Measurements from ENCODE around the gene INS.
"Not testable (repeated sequence)": the region's sequence is repeated elsewhere in the genome, so short reads cannot be mapped to it uniquely, and the experiment has no call there.

The INS gene

GRCh38 chr11:2180789-2181370, 19.9 kb upstream of the INS start:
- Histone ChIP-seq H3K36me3 (ENCODE audit: control insufficient read depth in 5 of 5, insufficient read depth in 5 of 5, low read length in 5 of 5) (no peaks in the 10 kb centered on the region), H3K9ac (ENCODE audit: low read length in 5 of 5) (no peak overlapping the region), H3K9me3 (ENCODE audit: control insufficient read depth in 5 of 5, low read length in 5 of 5) (no peaks in the 10 kb centered on the region), H3K4me3 (ENCODE audit: low read depth in 1 of 5, low read length in 5 of 5) (no peak overlapping the region), H3K27me3 (ENCODE audit: control insufficient read depth in 5 of 5, insufficient read depth in 4 of 5, low read length in 5 of 5) (peaks cover 18 to 58% (median 42%) of the 10 kb centered on the region in 5 donors), H3K27ac (ENCODE audit: low read depth, low read length) (no peak overlapping the region), H3K4me1 (ENCODE audit: control insufficient read depth in 5 of 5, insufficient read depth in 5 of 5, low read length in 5 of 5) (peaks cover 0 to 2% (median 0%) of the 10 kb centered on the region in 5 donors)

- Histone ChIP-seq H3K4me1 (ENCODE audit: control insufficient read depth in 5 of 5, insufficient read depth in 5 of 5, low read length in 5 of 5) (peaks cover 0 to 2% (median 0%) of the 10 kb centered on the region in 5 donors), H3K27ac (ENCODE audit: low read depth, low read length) (no peak overlapping the region), H3K9ac (ENCODE audit: low read length in 5 of 5) (no peak overlapping the region), H3K4me3 (ENCODE audit: low read depth in 1 of 5, low read length in 5 of 5) (no peak overlapping the region), H3K9me3 (ENCODE audit: control insufficient read depth in 5 of 5, low read length in 5 of 5) (no peaks in the 10 kb centered on the region), H3K27me3 (ENCODE audit: control insufficient read depth in 5 of 5, insufficient read depth in 4 of 5, low read length in 5 of 5) (peaks cover 18 to 54% (median 38%) of the 10 kb centered on the region in 5 donors), H3K36me3 (ENCODE audit: control insufficient read depth in 5 of 5, insufficient read depth in 5 of 5, low read length in 5 of 5) (no peaks in the 10 kb centered on the region)
Observed at GRCh38 chr11:2180347-2180746, 19.3 kb upstream of the INS start.

- Histone ChIP-seq H3K9me3 (ENCODE audit: control insufficient read depth in 5 of 5, low read length in 5 of 5) (no peaks in the 10 kb centered on the region), H3K4me3 (ENCODE audit: low read depth in 1 of 5, low read length in 5 of 5) (no peak overlapping the region), H3K4me1 (ENCODE audit: control insufficient read depth in 5 of 5, insufficient read depth in 5 of 5, low read length in 5 of 5) (no peaks in the 10 kb centered on the region), H3K9ac (ENCODE audit: low read length in 5 of 5) (no peak overlapping the region), H3K27me3 (ENCODE audit: control insufficient read depth in 5 of 5, insufficient read depth in 4 of 5, low read length in 5 of 5) (peaks cover 18 to 46% (median 34%) of the 10 kb centered on the region in 5 donors), H3K36me3 (ENCODE audit: control insufficient read depth in 5 of 5, insufficient read depth in 5 of 5, low read length in 5 of 5) (no peaks in the 10 kb centered on the region), H3K27ac (ENCODE audit: low read depth, low read length) (no peak overlapping the region)
Observed at GRCh38 chr11:2179516-2179915, 18.5 kb upstream of the INS start.

DNA sequence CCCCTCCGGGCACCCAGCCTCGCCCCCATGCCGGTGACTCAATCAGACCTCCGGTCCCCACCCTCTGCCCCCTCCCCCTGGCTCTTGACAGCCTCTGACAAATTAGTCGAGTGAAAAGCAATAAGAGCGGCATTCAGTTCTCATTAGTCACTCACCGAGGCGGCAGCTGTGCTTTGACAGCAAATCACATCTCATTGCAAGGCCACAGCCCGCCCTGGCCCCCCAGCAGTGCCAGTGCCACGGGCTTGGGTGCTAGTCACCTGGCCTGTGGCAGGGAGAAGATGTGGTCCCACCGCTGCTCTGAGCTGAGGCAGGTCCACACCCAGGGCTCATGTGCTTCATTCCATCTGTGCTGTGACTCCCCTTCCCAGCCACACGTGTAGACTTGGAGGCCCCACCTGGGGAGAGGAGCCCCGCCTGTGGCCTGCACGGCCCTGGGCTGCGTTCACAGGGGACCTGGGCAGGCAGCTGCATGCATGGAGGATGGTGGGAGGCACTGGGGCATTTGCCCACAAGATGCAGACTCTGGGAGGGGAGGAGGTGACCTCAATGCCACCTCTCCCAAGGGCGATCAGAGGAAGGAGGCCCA, 18.0 kb upstream of the INS start:
- Histone ChIP-seq H3K9ac (ENCODE audit: low read length in 5 of 5) (no peak overlapping the region), H3K27me3 (ENCODE audit: control insufficient read depth in 5 of 5, insufficient read depth in 4 of 5, low read length in 5 of 5) (peaks cover 18 to 46% (median 38%) of the 10 kb centered on the region in 5 donors), H3K9me3 (ENCODE audit: control insufficient read depth in 5 of 5, low read length in 5 of 5) (no peaks in the 10 kb centered on the region), H3K27ac (ENCODE audit: low read depth, low read length) (no peak overlapping the region), H3K4me3 (ENCODE audit: low read depth in 1 of 5, low read length in 5 of 5) (no peak overlapping the region), H3K4me1 (ENCODE audit: control insufficient read depth in 5 of 5, insufficient read depth in 5 of 5, low read length in 5 of 5) (no peaks in the 10 kb centered on the region), H3K36me3 (ENCODE audit: control insufficient read depth in 5 of 5, insufficient read depth in 5 of 5, low read length in 5 of 5) (no peaks in the 10 kb centered on the region)

DNA sequence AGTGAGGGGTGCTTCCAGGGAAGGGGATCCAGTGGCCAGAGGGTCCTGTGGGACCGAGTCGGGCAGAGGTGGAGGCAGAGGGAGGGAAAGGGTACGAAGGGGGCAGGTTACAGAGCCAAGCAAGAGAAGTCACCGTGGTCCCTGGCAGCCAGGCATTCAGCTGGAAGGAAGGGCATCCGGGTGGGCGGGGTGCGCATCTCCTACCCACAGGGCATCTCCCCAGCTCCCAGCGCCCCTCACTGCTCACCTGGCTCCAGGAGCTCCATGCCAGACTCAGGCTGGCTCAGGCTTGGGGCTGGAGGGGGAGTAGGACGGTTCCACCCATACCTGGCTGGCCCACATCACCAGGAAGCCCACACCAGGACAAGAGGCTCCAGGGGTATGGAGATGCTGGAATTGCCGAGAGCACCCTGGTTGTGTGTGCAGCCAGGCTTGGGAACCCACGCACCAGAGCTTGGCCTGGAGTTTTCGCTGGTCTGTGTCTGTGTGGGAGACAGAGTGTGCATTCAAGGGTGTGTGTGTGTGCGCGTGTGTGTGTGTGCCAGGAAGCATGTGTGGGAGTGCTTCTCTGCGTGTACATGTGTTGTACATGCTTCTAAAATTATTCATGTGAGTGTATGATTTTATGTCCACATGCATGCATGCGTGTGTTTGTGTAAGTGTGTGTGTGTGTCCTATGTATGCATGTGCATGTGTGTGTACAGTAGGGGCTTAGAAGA, 17.2 kb upstream of the INS start:
- peaks cover 16 to 52% (median 37%) of the 10 kb centered on the region in 5 donors for H3K27me3 ChIP-seq (ENCODE audit: control insufficient read depth in 5 of 5, insufficient read depth in 4 of 5, low read length in 5 of 5)
- not testable (repeated sequence) for H3K36me3 ChIP-seq (ENCODE audit: control insufficient read depth in 5 of 5, insufficient read depth in 5 of 5, low read length in 5 of 5); H3K4me1 ChIP-seq (ENCODE audit: control insufficient read depth in 5 of 5, insufficient read depth in 5 of 5, low read length in 5 of 5)

DNA sequence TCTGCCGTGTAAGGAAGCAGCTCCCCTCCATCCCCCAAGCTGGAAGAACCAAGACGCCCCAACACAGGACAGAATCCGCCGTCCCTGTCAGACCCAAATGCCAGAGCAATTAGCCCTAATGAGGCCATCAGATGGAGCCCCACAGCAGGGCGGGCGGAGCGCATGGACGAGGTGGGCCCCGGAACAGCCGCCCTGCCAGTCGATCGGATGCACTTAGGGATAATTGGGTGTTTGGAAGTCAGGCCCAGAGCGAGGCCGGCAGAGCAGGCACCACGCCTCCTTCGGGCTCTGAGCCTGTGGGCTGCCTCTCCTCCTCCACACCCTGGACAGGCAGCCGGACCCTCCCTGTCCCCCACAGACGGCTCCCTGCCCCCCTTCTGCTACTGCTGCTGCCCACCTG, 16.1 kb upstream of the INS start:
- Histone ChIP-seq H3K4me1 (ENCODE audit: control insufficient read depth in 5 of 5, insufficient read depth in 5 of 5, low read length in 5 of 5) (no peaks in the 10 kb centered on the region), H3K9me3 (ENCODE audit: control insufficient read depth in 5 of 5, low read length in 5 of 5) (peaks cover 0 to 2% (median 0%) of the 10 kb centered on the region in 5 donors), H3K36me3 (ENCODE audit: control insufficient read depth in 5 of 5, insufficient read depth in 5 of 5, low read length in 5 of 5) (no peaks in the 10 kb centered on the region)

More for the DNA sequence above, 17.2 kb upstream of the INS start:
- not testable (repeated sequence) for H3K9me3 ChIP-seq (ENCODE audit: control insufficient read depth in 5 of 5, low read length in 5 of 5); H3K9ac ChIP-seq (ENCODE audit: low read length in 5 of 5); H3K27ac ChIP-seq (ENCODE audit: low read depth, low read length); H3K4me3 ChIP-seq (ENCODE audit: low read depth in 1 of 5, low read length in 5 of 5)

DNA sequence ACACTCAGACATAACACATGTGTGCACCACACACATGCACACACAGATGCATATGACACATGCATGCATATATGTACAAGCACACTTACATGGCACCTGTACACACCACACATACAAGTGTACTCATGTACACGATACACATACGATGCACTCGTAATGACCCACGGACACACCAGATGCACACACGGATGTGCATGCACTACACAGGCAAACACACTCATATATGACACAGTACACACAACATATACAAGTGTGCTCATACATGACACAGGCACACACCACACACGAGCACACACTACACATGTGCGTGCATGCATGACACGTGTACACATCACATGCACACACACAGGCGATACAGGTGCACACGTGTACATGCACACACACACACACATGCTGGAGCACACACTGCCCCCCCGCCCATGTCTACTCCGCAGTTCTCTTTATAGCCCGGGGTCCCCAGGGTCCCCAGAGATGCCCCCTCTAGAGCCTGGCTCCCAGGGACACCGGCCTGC, 15.4 kb upstream of the INS start:
- Histone ChIP-seq H3K27ac (ENCODE audit: low read depth, low read length) (no peak overlapping the region), H3K4me3 (ENCODE audit: low read depth in 1 of 5, low read length in 5 of 5) (no peak overlapping the region), H3K27me3 (ENCODE audit: control insufficient read depth in 5 of 5, insufficient read depth in 4 of 5, low read length in 5 of 5) (peaks cover 16 to 43% (median 32%) of the 10 kb centered on the region in 5 donors), H3K4me1 (ENCODE audit: control insufficient read depth in 5 of 5, insufficient read depth in 5 of 5, low read length in 5 of 5) (no peaks in the 10 kb centered on the region), H3K9me3 (ENCODE audit: control insufficient read depth in 5 of 5, low read length in 5 of 5) (peaks cover 0 to 2% (median 0%) of the 10 kb centered on the region in 5 donors), H3K36me3 (ENCODE audit: control insufficient read depth in 5 of 5, insufficient read depth in 5 of 5, low read length in 5 of 5) (no peaks in the 10 kb centered on the region), H3K9ac (ENCODE audit: low read length in 5 of 5) (no peak overlapping the region)

More for the DNA sequence above, 16.1 kb upstream of the INS start:
- no peak overlapping the region for H3K27ac ChIP-seq (ENCODE audit: low read depth, low read length)
- peaks cover 16 to 47% (median 37%) of the 10 kb centered on the region in 5 donors for H3K27me3 ChIP-seq (ENCODE audit: control insufficient read depth in 5 of 5, insufficient read depth in 4 of 5, low read length in 5 of 5)
- no peak overlapping the region for H3K9ac ChIP-seq (ENCODE audit: low read length in 5 of 5)
- no peak overlapping the region for H3K4me3 ChIP-seq (ENCODE audit: low read depth in 1 of 5, low read length in 5 of 5)

DNA sequence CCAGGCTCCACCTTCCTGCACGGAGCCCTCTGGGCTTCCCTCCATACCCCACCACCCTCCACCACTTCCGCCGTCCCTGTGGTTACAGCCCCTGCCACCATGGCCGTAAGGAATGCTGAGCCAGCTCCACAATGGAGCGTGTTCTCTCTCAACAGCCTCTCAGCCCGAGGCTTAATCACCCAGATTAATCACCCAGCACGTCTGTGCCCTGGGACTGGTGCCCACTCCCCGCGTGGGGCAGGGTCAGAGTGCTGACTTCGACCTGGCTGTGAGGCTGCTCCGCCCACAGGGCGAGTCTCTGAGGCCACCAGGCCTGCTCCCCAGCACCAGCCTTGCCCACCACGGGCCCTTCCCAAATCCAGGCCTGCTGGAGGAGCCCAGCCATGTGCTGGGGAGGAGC, 14.7 kb upstream of the INS start:
- Histone ChIP-seq H3K4me1 (ENCODE audit: control insufficient read depth in 5 of 5, insufficient read depth in 5 of 5, low read length in 5 of 5) (no peaks in the 10 kb centered on the region), H3K9ac (ENCODE audit: low read length in 5 of 5) (no peak overlapping the region), H3K9me3 (ENCODE audit: control insufficient read depth in 5 of 5, low read length in 5 of 5) (peaks cover 0 to 2% (median 0%) of the 10 kb centered on the region in 5 donors), H3K4me3 (ENCODE audit: low read depth in 1 of 5, low read length in 5 of 5) (no peak overlapping the region), H3K27me3 (ENCODE audit: control insufficient read depth in 5 of 5, insufficient read depth in 4 of 5, low read length in 5 of 5) (peaks cover 12 to 42% (median 28%) of the 10 kb centered on the region in 5 donors), H3K36me3 (ENCODE audit: control insufficient read depth in 5 of 5, insufficient read depth in 5 of 5, low read length in 5 of 5) (no peaks in the 10 kb centered on the region), H3K27ac (ENCODE audit: low read depth, low read length) (no peak overlapping the region)

- Histone ChIP-seq H3K4me1 (ENCODE audit: control insufficient read depth in 5 of 5, insufficient read depth in 5 of 5, low read length in 5 of 5) (no peaks in the 10 kb centered on the region), H3K36me3 (ENCODE audit: control insufficient read depth in 5 of 5, insufficient read depth in 5 of 5, low read length in 5 of 5) (no peaks in the 10 kb centered on the region), H3K27me3 (ENCODE audit: control insufficient read depth in 5 of 5, insufficient read depth in 4 of 5, low read length in 5 of 5) (peaks cover 10 to 48% (median 30%) of the 10 kb centered on the region in 5 donors), H3K27ac (ENCODE audit: low read depth, low read length) (no peak overlapping the region), H3K9me3 (ENCODE audit: control insufficient read depth in 5 of 5, low read length in 5 of 5) (peaks cover 0 to 2% (median 0%) of the 10 kb centered on the region in 5 donors), H3K9ac (ENCODE audit: low read length in 5 of 5) (no peak overlapping the region), H3K4me3 (ENCODE audit: low read depth in 1 of 5, low read length in 5 of 5) (no peak overlapping the region)
Observed at GRCh38 chr11:2174361-2174760, 13.4 kb upstream of the INS start.

DNA sequence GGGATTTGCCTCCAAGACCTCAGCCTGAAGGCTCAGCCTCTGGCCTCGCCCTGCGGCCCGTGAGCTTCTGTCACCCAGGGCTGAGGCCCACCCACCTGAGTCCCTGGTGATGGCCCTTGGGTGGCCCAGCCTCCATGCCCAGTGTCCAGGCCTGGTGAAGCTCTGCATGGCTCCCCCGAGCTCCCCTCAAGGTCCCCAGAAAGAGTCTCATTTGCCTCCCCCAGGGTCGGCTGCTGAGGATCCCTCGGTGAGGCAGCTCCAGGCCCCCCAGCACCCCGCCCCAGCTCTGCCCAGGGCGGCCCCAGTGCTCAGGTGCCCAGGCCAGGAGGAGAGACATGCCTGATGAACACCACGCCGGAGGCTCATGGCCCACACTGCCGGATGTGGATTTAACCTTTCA, 12.8 kb upstream of the INS start:
- Histone ChIP-seq H3K9me3 (ENCODE audit: control insufficient read depth in 5 of 5, low read length in 5 of 5) (peaks cover 0 to 2% (median 0%) of the 10 kb centered on the region in 5 donors), H3K27ac (ENCODE audit: low read depth, low read length) (no peak overlapping the region), H3K36me3 (ENCODE audit: control insufficient read depth in 5 of 5, insufficient read depth in 5 of 5, low read length in 5 of 5) (no peaks in the 10 kb centered on the region), H3K27me3 (ENCODE audit: control insufficient read depth in 5 of 5, insufficient read depth in 4 of 5, low read length in 5 of 5) (peaks cover 10 to 47% (median 34%) of the 10 kb centered on the region in 5 donors), H3K4me1 (ENCODE audit: control insufficient read depth in 5 of 5, insufficient read depth in 5 of 5, low read length in 5 of 5) (no peaks in the 10 kb centered on the region), H3K9ac (ENCODE audit: low read length in 5 of 5) (no peak overlapping the region), H3K4me3 (ENCODE audit: low read depth in 1 of 5, low read length in 5 of 5) (no peak overlapping the region)
